Muscle of arm (tissue), 12 donors: ENCODE results near the gene C16orf46. TPM values are rescaled to one million over a fixed set of nuclear protein-coding genes. Genes with fewer than 3 reads are reported as not detected.

Source experiments
- DNase-seq: peaks from one replicate; pipeline ENCODE4 v3.0.0-alpha.2; 2013
- polyA plus RNA-seq, 12 donors: library from polyadenylated mRNA; unstranded; fragments of 120-200 nt; gene quantifications; one replicate each; pipeline ENCODE4 v1.2.1, GENCODE V29; 2013; ENCODE audit not compliant: insufficient read length in 12 of 12

Gene C16orf46
- polyA plus RNA-seq, 12 donors, result 0.15 to 1.7 (median 0.66) TPM; not detected in 3

- DNase-seq, result no peak
Observed at GRCh38 chr16:81076566-81077075, 417 bp downstream of the C16orf46 start.

- DNase-seq, result no peak
Observed at GRCh38 chr16:81073560-81074330, 3.3 kb downstream of the C16orf46 start.

- DNase-seq, result no peak
Observed at GRCh38 chr16:81071805-81072204, 5.2 kb downstream of the C16orf46 start.

GRCh38 chr16:81070979-81071378, 6.1 kb downstream of the C16orf46 start:
- no peak for DNase-seq

- DNase-seq, result no peak
Observed at GRCh38 chr16:81069063-81069462, 8.0 kb downstream of the C16orf46 start.

- no peak for DNase-seq
Observed at GRCh38 chr16:81067166-81067565, 9.9 kb downstream of the C16orf46 start.

GRCh38 chr16:81066681-81067080, 10.4 kb downstream of the C16orf46 start:
- no peak for DNase-seq

- no peak for DNase-seq
Observed at GRCh38 chr16:81061871-81062608, 15.0 kb downstream of the C16orf46 start.

GRCh38 chr16:81061307-81061640, 15.8 kb downstream of the C16orf46 start:
- DNase-seq, result no peak

GRCh38 chr16:81060576-81061306, 16.3 kb downstream of the C16orf46 start:
- DNase-seq, result no peak

GRCh38 chr16:81053761-81054160, 23.3 kb downstream of the C16orf46 start:
- no peak for DNase-seq

- DNase-seq, result no peak
Observed at GRCh38 chr16:81042821-81043220, 34.2 kb downstream of the C16orf46 start.

- DNase-seq, result no peak
Observed at GRCh38 chr16:81041696-81042095, 35.3 kb downstream of the C16orf46 start.

- no peak for DNase-seq
Observed at GRCh38 chr16:81040842-81041241, 36.2 kb downstream of the C16orf46 start.

- DNase-seq, result no peak
Observed at GRCh38 chr16:81040131-81040530, 36.9 kb downstream of the C16orf46 start.

- peak; percentile 2 for DNase-seq
Observed at GRCh38 chr16:81036751-81037350, 40.2 kb downstream of the C16orf46 start.

- DNase-seq, result peak; percentile 22
Observed at GRCh38 chr16:81035975-81036750, 40.9 kb downstream of the C16orf46 start.

- peak; percentile 80 for DNase-seq
Observed at GRCh38 chr16:81035398-81035974, 41.6 kb downstream of the C16orf46 start, which contains the start of gene ATMIN. TSS of gene ATMIN (plus strand) at chr16:81035842. CDS start at chr16:81035871, 29 bp downstream.

- DNase-seq, result no peak
Observed at GRCh38 chr16:81029930-81030604, 47.0 kb downstream of the C16orf46 start.

GRCh38 chr16:81026429-81026828, 50.6 kb downstream of the C16orf46 start:
- DNase-seq, result no peak
